ENCODE data around the gene POPDC2.
A peak's percentile ranks its signal among the peaks of the same experiment; 100 is the strongest.
"Not testable (repeated sequence)": the region's sequence is repeated elsewhere in the genome, so short reads cannot be mapped to it uniquely, and the experiment has no call there.

The POPDC2 gene

GRCh38 chr3:119660474-119661440, at the start of gene POPDC2:
Gene POPDC2, minus strand, starts transcription at chr3:119660589. Its CDS starts 166 bp downstream, at chr3:119660423.
- DNase-seq = no peak

GRCh38 chr3:119703820-119704531, 43.6 kb upstream of the POPDC2 start:
- DNase-seq = no peak

GRCh38 chr3:119702530-119703527, 42.4 kb upstream of the POPDC2 start, which contains the start of gene CFAP91:
Gene CFAP91, plus strand, starts transcription at chr3:119703022. Its CDS starts 77 bp downstream, at chr3:119703099.
- peak; percentile 82 for DNase-seq

- DNase-seq = no peak
Measured at GRCh38 chr3:119700920-119701734, 40.7 kb upstream of the POPDC2 start.

- no peak for DNase-seq
Measured at GRCh38 chr3:119700269-119700919, 40.0 kb upstream of the POPDC2 start.

- no peak for DNase-seq
Measured at GRCh38 chr3:119697394-119697793, 37.0 kb upstream of the POPDC2 start.

GRCh38 chr3:119695480-119695879, 35.1 kb upstream of the POPDC2 start:
- no peak for DNase-seq

- DNase-seq = no peak
Measured at GRCh38 chr3:119690043-119690656, 29.8 kb upstream of the POPDC2 start.

GRCh38 chr3:119683421-119683820, 23.0 kb upstream of the POPDC2 start:
- no peak for DNase-seq

- DNase-seq = no peak
Measured at GRCh38 chr3:119681279-119681678, 20.9 kb upstream of the POPDC2 start.

GRCh38 chr3:119679874-119680273, 19.5 kb upstream of the POPDC2 start:
- DNase-seq = no peak

- DNase-seq = not testable (repeated sequence)
Measured at GRCh38 chr3:119678209-119678608, 17.8 kb upstream of the POPDC2 start.

GRCh38 chr3:119677641-119677934, 17.2 kb upstream of the POPDC2 start:
- no peak for DNase-seq

- DNase-seq = peak; percentile 94
Measured at GRCh38 chr3:119676771-119677640, 16.6 kb upstream of the POPDC2 start, which contains the start of gene COX17. Gene COX17, minus strand, starts transcription at chr3:119677406. Its CDS starts 96 bp downstream, at chr3:119677310.

GRCh38 chr3:119676020-119676419, 15.6 kb upstream of the POPDC2 start:
- peak; percentile 26 for DNase-seq

- DNase-seq = no peak
Measured at GRCh38 chr3:119675188-119675874, 14.9 kb upstream of the POPDC2 start.

- no peak for DNase-seq
Measured at GRCh38 chr3:119673875-119674274, 13.5 kb upstream of the POPDC2 start.

- DNase-seq = no peak
Measured at GRCh38 chr3:119672776-119673175, 12.4 kb upstream of the POPDC2 start.

Data from NCI-H2227 treated with DMSO at 0.1 percent for 48 hours (cell line).